ENCODE results near the gene NUDT1.

GRCh38 chr7:2233926-2234325 is 8.1 kb upstream of the NUDT1 start:
- TF ChIP-seq EP300 (IDR thresholded peaks at IDR 0.05) = no peak
- TF ChIP-seq, protein P1, sequence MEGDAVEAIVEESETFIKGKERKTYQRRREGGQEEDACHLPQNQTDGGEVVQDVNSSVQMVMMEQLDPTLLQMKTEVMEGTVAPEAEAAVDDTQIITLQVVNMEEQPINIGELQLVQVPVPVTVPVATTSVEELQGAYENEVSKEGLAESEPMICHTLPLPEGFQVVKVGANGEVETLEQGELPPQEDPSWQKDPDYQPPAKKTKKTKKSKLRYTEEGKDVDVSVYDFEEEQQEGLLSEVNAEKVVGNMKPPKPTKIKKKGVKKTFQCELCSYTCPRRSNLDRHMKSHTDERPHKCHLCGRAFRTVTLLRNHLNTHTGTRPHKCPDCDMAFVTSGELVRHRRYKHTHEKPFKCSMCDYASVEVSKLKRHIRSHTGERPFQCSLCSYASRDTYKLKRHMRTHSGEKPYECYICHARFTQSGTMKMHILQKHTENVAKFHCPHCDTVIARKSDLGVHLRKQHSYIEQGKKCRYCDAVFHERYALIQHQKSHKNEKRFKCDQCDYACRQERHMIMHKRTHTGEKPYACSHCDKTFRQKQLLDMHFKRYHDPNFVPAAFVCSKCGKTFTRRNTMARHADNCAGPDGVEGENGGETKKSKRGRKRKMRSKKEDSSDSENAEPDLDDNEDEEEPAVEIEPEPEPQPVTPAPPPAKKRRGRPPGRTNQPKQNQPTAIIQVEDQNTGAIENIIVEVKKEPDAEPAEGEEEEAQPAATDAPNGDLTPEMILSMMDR (IDR thresholded peaks at IDR 0.05) = no peak
